Activated naive CD4-positive, alpha-beta T cell (primary cell): ENCODE data around the gene SOX1.

Source experiments
- DNase-seq, 4 experiments: peaks; one replicate each; lab custom pipeline; 2025; lab: John Stamatoyannopoulos, UW

The SOX1 gene

GRCh38 chr13:112106478-112107141 lies 39.7 kb downstream of the SOX1 start:
- DNase-seq, result no peak

GRCh38 chr13:112107289-112107688 lies 40.3 kb downstream of the SOX1 start:
- DNase-seq, result no peak

- DNase-seq, result no peak
Measured at GRCh38 chr13:112110479-112110878, 43.5 kb downstream of the SOX1 start.

GRCh38 chr13:112111239-112111857 lies 44.4 kb downstream of the SOX1 start:
- DNase-seq, result no peak

- no peak for DNase-seq
Measured at GRCh38 chr13:112112534-112113276, 45.8 kb downstream of the SOX1 start.

- no peak for DNase-seq
Measured at GRCh38 chr13:112113348-112113747, 46.4 kb downstream of the SOX1 start.

GRCh38 chr13:112113851-112114250 lies 46.9 kb downstream of the SOX1 start:
- DNase-seq, result no peak

- DNase-seq, result no peak
Measured at GRCh38 chr13:112114391-112114790, 47.4 kb downstream of the SOX1 start.

- DNase-seq, result no peak
Measured at GRCh38 chr13:112115403-112116091, 48.6 kb downstream of the SOX1 start.

GRCh38 chr13:112116187-112116950 lies 49.4 kb downstream of the SOX1 start:
- no peak for DNase-seq

GRCh38 chr13:112117258-112117954 lies 50.5 kb downstream of the SOX1 start:
- DNase-seq, result no peak

GRCh38 chr13:112117955-112118302 lies 51.0 kb downstream of the SOX1 start:
- no peak for DNase-seq

- DNase-seq, result no peak
Measured at GRCh38 chr13:112118451-112119064, 51.6 kb downstream of the SOX1 start.

- no peak for DNase-seq
Measured at GRCh38 chr13:112119192-112120030, 52.5 kb downstream of the SOX1 start.

GRCh38 chr13:112120031-112120373 lies 53.1 kb downstream of the SOX1 start:
- no peak for DNase-seq
